Putamen (tissue), 1 donor: Measurements from ENCODE around the gene DNAJC17.

Experiments
- DNase-seq: peaks from one replicate; pipeline ENCODE4 v3.0.0-alpha.2; 2016; ENCODE audit warnings: low spot score

DNAJC17 gene

DNA sequence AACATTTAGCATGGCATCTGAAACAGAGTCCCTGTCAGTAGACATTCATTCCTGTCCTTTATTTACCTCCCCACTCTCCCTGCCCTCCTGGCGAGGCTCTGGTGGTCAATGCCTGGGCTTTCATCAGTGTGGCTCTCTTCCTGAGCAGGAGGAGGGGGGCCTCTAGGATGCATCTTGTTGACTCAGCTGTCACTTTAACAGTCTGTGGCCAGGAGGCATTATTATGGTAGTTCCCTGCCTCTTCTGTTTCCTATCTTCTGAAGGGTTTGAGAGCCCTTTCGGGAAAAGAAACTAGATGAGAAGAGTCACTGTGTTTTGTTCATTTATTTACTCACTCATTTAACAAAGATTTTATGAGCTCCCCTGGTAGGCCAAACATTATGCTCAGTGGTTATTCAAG lies 23.6 kb upstream of the DNAJC17 start:
- DNase-seq, result no peak

DNA sequence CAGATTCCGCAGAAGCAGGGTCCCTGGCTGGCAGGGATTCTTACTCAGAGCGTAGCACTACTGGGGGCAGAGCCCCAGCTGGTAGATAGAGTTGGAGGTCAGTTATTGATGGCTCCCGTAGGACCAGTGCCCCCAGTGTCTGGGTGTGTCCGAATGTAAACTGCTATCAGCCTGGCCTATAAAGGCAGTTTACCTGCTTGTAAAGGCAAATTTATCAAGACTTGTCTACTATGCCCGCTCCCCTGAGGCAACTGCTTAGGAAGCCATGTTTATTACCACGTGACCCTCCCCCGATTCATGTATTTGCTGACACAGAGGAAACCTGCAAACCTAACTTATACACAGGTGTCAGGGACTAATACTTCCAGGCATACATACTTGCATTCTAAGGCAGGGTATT lies 21.8 kb upstream of the DNAJC17 start:
- no peak for DNase-seq

DNA sequence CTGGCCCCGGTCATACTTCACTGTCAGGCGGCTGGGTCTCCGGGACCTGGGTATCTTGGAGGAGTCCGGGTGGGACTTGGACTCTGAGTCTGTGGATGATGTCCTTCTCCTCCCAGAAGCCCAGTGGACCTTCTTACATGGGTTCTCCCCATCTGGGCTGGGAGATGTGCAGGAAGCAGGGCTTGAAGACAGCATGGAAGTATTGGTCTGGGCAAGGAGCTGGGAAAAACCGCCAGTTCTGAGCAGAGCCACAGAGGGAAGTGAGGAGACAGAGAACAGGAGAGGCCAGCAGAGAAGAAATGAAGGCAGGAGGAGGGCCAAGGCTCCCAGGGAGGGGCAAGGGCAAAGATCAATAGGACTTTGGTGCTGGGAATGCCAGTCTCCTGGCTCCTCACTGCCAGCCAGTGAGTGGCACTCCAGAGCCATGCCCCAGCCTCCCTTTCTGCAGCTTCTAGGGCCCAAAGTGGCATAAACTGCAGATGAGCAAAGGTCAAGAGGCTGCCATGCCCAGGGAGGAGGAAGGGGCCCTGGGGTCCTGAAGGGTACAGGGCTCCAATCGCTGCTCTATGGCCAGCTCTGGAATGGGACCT lies 21.3 kb upstream of the DNAJC17 start, which contains the start of gene PPP1R14D:
Gene PPP1R14D, minus strand, starts transcription at position 262 of the 590 bp plus-strand sequence. Its CDS starts 67 bp downstream, at position 195.
- no peak for DNase-seq

DNA sequence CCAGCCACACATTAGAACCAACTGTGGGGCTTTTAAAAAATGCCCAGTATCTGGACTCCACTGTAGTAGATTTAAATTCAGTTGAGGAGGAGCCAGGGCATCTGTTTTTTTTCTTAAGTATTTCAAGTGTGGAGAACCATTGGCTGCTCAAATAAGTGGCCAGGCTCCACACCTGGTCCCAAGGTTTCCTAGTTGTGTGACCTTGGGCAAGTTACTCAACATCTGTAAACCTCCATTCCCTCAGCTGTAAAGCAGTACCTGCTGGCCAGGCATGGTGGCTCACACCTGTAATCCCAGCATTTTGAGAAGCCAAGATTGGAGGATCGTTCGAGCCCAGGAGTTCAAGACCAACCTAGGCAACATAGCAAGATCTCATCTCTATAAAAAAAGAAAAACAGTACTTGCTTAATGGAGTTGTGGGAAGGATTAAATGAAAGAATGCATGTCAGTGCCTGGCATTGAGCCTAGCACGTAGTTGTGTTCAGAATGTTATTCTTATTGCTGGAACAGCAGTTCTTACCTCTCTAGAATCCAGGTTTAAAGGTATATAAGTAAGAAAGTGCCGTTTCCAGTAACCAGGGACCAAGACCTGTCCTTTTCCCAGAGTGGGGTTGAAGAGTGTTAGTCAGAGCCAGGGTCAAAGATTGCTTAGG lies 19.3 kb upstream of the DNAJC17 start:
- DNase-seq, result no peak

DNA sequence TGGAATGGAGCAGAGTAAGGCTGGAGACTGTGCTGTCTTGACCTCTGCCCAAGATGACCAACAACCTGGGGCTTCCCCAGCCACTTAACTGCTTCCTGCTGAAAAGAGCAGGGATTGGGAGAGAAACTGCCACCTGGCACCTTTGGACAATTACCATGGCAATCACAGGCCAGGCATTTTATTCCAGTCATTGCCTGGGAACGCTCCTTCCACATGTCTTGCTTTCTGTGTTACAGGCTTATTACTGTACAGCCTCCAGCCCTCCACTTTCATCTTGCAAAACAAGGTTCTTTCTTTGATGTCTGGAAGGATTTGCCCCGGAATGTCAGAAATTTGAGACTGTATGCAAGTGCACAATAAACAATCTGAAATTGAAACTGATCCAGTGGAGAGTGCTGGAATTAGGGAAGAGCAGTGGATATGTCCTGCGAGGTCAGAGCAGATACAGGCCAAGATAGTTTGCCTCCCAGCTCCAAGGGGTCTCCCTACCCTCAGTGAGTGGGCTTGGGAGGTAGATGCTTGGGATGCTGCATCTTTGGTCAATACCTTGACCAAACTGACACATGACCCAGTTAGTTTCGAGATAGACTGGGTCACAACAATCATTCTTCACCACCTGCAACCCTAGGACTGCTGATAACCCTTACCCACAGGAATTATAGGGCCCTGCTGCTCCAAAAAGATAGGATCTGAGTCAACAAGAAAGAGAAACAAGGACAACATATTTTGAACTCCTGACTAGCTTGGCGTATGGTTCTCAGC lies 18.6 kb upstream of the DNAJC17 start:
- no peak for DNase-seq

DNA sequence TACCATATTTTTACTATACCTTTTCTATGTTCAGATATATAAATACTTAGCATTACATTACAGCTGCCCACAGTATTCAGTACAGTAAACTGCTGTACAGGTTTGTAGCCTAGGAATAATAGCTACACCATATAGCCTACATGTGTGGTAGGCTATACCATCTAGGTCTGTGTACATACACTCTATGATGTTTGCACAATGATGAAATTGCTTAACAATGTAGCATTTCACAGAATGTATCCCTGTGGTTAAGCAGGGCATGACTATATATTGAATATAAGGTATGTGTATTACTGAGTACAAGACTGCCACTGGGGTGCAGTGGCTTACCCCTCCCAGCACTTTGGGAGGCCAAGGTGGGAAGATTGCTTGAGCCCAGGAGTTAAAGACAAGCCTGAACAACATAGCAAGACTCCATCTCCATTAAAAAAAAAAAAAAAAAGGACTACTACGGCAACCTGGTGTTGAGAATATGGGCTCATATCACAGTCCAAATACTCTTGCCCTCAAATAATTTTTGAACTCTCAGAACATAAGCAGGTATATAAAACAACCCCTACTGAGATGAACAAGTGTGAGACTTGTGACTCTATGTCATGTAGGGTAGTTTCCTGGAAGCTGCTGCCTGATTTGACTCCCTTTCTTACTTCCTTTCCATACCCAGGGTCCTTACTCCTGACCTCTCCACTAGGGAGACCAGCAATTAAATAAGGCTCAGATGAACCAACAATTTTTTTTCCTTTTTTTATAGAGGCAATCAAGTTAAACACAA lies 16.5 kb upstream of the DNAJC17 start:
- no peak for DNase-seq

DNA sequence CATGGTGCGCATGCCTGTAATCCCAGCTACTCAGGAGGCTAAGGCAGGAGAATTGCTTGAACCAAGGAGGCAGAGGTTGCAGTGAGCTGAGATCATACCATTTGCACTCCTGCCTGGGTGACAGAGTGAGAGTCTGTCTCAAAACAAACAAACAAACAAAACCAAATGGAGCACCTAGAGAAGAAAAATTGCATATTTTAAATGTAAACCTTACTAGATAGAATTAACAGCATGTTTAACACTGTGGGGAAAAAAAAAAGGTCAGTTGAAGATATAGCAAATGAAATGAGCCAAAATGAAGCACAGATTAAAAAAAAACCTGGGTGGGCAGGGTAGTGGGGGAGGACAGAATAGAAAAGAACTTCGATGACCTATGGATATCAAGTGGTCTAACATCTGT lies 13.9 kb upstream of the DNAJC17 start:
- DNase-seq, result no peak

DNA sequence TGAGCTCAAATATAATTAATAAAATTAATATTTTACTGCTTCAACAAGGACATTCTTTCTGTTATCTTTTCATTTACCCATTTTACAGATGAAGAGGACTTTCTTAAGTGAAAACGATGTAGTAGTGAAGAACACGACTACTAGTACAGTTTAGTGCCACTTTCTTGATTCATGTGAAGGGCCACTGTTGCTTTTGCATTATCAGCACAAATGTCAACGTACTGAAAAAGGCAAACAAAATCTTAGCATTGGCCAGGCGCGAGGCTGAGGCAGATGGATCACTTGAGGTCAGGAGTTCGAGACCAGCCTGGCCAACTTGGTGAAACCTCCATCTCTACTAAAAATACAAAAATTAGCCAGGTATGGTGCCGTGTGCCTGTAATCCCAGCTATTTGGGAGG lies 11.8 kb upstream of the DNAJC17 start:
- no peak for DNase-seq

DNA sequence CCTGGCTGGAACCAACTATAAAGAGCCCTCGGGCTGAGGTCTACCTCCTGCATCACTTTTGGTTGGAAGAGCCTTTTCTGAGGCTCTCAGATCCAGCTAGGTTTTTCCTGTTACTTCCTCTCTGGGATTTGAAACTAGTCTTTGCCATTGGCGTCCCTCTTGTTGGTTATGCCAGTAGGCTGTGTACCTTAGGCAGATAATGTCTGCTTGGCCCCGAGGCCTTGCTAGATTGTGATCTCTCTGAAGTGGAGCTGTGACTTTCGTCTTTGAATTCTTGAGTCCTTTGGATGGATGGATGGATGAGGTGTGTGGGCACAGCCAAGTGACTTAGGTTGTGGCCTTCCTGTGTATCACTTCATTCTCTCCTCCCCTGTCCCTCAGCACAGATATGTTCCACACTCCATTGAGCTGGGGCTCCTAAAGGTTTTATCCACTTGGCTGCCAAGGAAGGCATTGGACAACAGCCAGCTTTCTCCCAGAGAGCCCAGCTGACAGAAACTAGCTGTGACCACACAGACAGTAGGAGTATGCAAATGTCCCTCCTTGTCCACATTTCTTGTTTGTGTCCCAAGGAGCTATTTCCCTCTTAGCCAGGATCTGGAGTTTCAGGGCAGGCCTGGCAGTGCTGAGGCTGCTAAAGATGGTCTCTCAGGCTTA lies 7.9 kb upstream of the DNAJC17 start:
- DNase-seq, result no peak

DNA sequence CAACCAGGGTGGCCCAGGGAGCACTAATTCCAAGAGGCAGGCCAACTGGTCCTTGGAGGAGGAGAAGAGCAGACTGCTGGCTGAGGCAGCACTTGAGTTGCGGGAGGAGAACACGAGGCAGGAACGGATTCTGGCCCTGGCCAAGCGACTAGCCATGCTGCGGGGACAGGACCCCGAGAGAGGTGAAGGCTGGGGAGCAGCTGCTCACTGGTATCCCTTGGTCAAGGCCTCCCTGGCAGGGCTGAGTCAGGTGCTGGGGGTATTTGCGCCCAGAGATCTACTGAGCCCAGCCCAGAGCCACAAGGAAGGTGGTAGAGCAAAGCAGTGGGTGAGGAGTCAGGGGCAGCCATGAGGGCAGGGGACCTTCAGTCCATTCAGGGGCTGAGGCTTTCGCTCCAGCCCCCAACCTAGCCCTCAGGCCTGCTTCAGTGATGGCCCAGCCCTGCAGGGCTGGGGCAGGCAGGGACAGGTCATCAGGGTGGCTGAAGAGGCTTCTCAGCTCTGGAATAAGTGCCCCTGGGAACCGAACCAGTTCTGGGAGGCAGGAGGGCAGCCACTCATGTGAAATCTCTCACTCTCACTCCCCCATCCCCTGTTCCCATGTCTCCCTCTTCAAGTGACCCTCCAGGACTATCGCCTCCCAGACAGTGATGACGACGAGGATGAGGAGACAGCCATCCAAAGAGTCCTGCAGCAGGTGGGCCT lies 5.6 kb upstream of the DNAJC17 start:
- no peak for DNase-seq

DNA sequence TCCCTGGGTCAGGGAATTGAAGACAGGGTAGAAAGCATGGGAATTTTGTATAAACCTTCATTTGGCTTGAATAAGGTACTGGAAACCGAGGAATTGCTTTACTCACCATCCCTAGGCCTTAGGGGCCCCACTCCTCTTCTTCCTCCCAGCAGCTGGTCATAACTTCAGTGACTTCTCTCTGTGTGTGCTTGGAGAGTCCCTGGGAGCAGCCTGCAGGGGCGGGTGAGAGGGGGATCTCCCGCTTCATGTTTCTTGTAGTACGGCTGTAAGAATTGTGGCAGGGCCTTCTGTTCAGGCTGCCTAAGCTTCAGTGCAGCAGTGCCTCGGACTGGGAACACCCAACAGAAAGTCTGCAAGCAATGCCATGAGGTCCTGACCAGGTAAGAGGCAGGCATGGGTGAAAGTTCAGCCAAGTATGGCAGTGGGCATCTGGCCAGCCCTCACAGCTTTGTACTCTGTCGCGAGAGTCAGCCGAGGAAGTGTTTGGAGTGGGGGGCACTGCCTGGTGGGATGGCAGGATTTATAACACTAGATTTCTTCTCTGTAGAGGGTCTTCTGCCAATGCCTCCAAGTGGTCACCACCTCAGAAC lies 1.7 kb upstream of the DNAJC17 start:
- no peak for DNase-seq

DNA sequence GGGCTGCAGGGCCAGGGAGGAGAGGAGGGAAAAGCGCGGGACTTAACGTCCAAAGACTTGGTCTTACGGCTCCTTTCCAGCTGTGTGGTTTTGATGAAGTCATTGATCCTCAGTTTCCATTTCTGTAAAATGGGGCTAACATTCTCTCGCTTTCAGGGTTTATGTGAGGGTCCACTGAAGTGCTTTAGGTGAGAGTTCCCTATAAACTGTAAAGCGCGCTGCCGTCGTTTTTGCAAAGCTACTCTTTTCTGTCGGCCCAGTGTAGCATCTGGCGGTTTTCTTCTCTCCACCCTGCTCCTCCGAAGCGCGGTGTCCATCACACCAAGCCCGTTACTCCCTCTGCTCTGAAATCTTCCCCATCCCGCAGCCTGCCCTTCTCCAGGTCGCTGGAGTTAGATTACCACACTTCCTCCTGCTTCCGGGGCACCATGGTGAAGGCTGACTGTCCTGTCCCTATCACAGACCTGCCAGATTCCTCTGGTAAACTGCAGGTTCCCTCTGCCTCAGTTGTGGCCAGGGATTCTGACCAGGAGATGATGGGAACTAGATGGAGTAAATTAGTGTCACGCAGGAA lies 702 bp upstream of the DNAJC17 start:
- no peak for DNase-seq

DNA sequence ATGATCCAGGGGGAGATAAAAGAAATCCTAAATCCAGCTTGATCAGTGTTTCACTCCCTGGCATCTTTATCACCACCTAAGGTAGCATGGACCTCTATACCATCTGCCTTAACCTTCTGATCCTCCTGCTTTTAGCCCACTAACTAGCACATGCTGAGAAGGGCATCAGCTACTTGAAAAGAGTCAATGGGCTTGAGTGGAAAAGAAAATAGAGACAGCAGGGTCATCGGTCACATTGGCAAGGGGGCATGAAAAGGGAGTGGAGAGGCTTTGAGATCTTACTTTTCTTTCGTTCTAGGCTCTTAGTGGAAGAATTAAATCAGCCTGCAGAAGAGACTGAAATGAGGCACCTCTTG lies 623 bp downstream of the DNAJC17 start:
- DNase-seq, result no peak

DNA sequence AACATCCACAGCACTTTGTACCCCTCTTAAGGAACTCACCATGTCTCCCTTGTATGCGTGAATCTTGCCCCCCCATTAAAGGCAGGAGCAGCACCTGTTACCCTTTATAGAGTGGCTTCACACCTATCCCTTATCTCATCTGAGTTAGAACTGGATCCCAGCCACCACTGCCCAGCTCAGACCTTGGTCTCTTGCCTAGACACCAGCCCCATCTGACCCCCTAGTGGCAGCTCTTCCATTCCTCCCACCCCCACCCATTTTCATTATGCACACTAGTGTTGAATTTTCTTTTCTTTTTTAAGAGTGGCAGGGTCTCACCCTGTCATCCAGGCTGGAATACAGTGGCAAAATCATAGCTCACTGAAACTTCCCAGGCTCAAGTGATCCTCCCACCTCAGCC lies 3.6 kb downstream of the DNAJC17 start:
- no peak for DNase-seq

DNA sequence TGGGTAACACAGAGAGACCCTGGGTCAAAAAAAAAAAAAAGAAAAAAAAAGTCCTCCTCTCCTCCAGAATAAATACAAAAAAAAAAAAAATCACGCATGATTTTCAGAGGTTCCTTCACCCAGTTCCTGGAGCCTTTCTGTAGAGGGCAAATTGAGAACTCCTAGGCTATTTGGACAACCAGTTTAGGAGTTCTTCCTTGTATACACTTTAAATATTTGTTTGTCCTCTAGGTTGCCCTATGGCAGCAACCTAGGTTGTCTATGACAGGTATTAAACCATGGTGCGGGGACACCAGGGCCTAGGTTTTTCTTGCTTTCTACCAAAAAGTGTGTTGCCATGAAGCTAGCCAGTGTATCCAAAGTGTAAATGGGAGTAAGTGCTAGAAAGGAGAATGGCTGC lies 4.2 kb downstream of the DNAJC17 start:
- no peak for DNase-seq

DNA sequence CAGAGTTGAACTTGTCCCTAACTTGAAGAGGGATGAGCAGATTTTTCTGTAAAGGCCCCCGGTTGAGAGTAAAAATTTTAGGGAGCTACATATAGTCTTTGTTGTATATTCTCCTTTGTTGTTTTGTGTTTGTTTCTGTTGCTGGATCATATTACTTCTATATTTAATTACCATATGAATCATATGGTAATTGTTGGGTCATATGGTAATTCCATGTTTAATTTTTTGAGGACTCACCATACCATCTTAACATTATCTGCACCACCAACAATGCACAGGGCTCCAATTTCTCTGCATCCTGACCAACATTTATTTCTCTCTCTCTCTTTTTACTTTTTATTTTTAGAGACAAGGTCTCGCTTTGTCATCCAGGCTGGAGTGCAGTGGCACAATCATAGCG lies 7.8 kb downstream of the DNAJC17 start:
- DNase-seq, result no peak

DNA sequence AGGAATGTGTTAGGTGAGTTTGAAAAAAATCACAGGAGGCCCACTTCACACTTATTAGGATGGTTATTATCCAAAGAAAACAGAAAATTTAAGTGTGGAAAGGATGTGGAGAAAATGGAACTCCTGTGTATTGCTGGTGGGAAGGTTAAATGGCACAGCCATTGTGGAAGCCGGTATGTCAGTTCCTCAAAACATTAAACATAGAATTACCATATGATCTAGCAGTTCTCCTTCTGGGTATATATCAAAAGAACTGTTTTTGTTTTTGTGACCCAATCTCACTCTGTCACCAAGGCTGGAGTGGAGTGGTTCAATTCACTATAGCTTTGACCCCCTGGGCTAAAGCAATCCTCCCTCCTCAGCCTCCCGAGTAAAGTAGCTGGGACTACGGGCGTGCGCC lies 10.8 kb downstream of the DNAJC17 start:
- no peak for DNase-seq

DNA sequence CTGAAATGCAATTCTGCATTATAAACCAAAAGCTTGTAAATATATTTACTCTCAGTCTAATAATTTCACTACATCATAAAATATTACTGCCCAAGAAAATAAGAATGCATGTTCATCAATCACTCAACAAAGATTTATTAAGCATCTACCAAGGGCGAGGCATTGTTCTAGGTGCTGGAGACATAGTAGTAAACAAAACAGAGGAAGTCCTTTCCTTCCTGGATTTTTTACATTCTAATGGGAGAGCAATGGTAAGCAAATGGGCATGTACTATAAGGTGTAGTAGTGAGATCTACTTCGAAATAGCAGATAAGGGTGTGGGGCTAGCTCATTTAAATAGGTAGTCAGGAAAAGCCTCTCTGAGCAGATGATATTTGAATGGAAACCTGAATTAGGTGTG lies 11.2 kb downstream of the DNAJC17 start:
- no peak for DNase-seq

DNA sequence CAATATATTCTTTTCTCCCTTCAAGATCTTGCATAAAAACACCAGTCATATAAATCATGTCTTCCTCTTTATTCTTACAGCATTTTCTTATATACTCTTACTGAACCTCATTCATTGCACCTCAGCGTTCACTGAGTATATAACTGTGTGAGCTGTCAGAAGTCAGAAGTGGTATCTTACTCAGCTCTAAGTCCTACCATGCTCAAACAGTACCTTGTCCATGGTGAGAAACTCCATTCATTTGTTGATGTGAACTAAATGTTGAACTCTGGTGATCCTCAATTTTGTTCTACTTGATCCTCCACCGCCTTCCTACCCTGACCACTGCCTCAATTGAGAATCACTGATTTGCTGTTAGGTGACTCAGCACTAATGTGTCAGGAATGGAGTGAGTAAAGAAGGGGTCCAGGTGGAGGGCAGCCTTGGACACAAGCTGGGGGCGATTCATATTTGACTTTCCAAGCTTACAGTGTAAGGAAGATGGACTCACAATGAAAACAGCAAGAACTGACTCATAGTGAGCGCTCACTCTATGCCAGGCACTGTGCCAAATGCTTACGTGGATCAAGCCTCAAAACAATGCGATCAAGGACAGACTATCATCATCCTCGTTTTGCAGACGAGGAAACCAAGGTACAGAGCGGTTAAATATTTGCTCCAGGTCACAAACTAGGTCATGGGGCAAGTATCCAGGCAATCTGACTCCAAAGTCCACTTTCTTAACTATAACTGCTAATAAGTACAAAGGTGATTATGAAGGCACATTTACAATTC lies 13.9 kb downstream of the DNAJC17 start:
- DNase-seq, result no peak

DNA sequence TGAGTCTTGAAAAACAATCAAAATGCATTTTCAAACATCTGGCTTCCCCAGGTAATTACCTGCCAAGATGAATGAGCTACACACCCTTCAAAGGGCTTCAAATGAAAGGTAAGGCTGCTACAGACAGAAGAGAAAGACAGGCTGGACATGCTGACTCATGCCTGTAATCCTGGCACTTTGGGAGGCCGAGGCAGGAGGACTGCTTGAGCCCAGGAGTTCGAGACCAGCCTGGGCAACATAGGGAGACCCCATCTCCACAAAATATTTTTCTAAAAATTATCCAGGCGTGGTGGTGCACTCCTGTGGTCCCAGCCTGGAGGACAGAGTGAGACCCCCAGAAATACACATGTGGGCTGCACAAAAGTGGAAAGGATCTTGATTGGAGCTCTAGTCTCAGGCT lies 14.9 kb downstream of the DNAJC17 start:
- DNase-seq, result no peak
